Activated T-cell treated with anti-CD3 and anti-CD28 coated beads for 24 hours (primary cell): Measurements from ENCODE around the gene KL.

Experiments
- DNase-seq: peaks from one replicate; pipeline ENCODE4 v3.0.0-alpha.2; 2020; ENCODE audit warnings: low read depth

KL gene

DNA sequence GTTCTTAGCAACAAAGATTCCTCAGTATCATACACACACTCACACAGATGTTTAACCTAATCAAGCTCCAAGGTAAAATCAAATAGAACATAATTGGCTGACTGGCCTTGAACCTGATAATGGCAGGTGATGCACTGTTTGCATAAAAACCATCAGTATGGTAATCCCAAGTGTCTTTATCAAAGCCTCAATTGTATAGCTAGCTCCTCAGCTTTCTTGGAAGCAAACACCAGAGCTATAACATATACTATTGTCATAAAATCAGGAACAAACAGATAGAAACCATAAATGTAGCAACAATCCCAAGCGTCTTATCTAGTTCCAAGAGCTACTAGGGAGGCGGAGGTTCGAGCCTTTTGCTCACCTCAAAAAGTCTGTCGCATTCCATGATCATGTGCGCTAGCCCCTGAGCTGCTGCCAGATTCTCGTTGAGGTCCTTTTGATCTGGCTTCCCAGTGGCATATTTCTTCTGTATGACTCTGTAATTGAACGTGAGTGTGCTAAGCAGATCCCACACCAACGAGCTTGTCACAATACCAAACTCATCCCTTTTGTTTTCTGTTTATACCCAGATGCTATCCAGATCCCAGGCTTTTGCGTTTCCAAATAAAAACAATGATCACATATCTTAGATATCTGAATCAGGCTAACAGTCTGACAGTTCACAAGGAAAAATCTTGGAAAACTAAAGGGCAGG, 95.3 kb downstream of the KL start:
- DNase-seq = no peak

DNA sequence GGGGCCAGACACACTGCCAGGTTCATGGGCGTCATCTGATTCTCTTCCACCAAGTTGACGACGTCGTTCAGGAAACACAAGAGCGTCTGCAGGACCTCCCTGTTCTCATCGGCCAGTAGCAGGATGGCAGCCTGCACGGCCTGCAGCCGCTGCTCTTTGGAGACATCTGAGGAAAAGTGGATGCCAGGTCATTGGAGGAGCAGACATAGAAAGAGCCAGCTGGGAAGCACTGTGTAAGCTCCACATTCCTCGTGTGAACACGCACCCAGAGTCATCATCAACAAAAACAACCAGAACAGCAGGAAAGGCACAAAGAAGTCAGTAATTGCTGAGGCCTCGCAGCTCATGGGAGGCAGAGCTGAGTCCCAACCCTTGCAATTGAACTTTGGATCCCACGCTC, 96.5 kb downstream of the KL start:
- DNase-seq = no peak

DNA sequence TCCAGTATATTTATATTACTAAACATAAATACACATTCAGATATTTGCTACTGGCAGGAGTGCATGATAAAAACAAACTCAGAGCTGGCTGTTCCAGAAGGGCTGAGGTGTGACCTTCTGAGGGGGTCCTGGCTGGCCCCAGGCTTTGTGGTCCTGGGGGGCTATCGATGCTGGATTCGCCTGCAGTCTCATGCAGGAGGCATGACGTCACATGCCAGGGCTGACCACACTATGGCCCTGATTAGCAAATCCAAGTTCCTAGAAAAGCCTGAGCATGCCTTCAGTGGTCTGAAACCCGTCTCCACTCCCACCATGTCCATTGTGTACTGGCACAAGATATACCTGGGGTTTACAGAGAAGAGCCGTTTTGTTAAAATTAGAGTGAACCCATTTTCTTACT, 97.9 kb downstream of the KL start:
- DNase-seq = no peak

DNA sequence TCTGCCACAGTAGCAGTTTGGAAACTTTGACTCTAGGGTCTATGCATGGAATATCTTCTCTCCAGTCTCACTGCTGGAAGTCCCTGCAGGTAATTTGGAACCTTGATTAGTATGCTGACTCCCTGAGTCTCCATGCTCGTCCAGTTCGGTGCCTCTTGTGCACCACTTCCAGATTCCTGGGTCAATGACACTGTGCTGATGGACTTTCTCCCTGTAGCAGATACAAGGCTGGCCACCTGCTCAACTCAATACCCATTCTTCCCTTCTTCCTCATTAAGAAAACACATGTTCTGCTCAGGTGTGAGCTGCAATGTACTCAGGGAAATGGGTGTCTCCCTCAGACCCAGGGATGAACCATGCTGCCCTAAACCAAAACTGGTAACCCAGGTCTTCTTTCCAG, 99.1 kb downstream of the KL start:
- DNase-seq = no peak
